ENCODE data around the gene EPHX1. TPM values are rescaled to one million over a fixed set of nuclear protein-coding genes. Genes with fewer than 3 reads are reported as not detected.

The EPHX1 gene
- total and polyA plus RNA-seq, 2 experiments from 2014 or later: 16.6 to 18.2 TPM

DNA sequence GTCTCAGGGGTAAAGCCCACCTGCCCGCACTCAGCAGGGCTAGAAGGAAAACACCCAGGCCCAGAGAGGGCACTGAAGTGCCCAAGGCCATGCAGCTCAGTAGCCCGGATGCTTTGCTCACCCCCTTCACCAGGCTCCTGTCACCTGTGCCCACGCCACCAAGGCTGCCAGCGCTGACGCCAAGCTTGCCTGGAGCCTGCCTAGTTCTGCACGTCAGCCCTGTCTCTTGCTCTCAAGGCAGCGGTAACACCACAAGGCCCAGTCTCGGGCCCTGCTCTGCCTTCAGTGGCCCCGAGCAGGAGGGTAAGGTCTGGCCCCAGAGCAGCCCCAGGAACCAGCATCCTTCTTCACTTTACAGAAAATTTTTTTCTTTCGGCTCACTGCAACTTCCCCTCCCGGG, 64.5 kb downstream of the EPHX1 start:
- no peaks in the 10 kb centered on the region for H3K9me2 ChIP-seq (ENCODE audit: insufficient read depth)
- 0 out of 2 replicates have a peak, but pooled peaks cover 2% of the 10 kb centered on the region for H3K36me3 ChIP-seq (ENCODE audit: low read depth)
- no peaks in the 10 kb centered on the region; the same call in 1 of the 2 replicates for H3K79me2 ChIP-seq (ENCODE audit: insufficient read depth)
- TF ChIP-seq EZH2 (IDR thresholded peaks at IDR 0.05; ENCODE audit: insufficient read depth, poor library complexity, severe bottlenecking) (no peak), EZH2phosphoT487 (IDR thresholded peaks at IDR 0.05; ENCODE audit: insufficient read depth, low read depth) (no peak)
- no peak for DNase-seq
- H3K9ac ChIP-seq: no peak overlapping the region
- no peak overlapping the region for H2AFZ ChIP-seq
- 92 to 94% methylated on average over 11 of the region's 11 CpGs for WGBS, 2 experiments (ENCODE audit: low coverage in 1 of 2, low lambda C conversion rate in 2 of 2, missing lambda C conversion rate in 2 of 2)
- in situ Hi-C loops (cut with MboI): no loop called here
- no peaks in the 10 kb centered on the region for H3K4me1 ChIP-seq (ENCODE audit: insufficient read depth)
- no peak overlapping the region for H3K4me2 ChIP-seq (ENCODE audit: unreplicated experiment)
- H3K27me3 ChIP-seq (replicated peaks; ENCODE audit: insufficient read depth): no peaks in the 10 kb centered on the region
- no peaks in the 10 kb centered on the region; the same call in 1 of the 2 replicates for H4K20me1 ChIP-seq (ENCODE audit: insufficient read depth)
- H3K4me3 ChIP-seq: no peak overlapping the region
- H3K9me3 ChIP-seq (ENCODE audit: low read depth): no peaks in the 10 kb centered on the region
- no peak overlapping the region for H3K27ac ChIP-seq
- H3F3A ChIP-seq (ENCODE audit: insufficient read depth): no peaks in the 10 kb centered on the region

DNA sequence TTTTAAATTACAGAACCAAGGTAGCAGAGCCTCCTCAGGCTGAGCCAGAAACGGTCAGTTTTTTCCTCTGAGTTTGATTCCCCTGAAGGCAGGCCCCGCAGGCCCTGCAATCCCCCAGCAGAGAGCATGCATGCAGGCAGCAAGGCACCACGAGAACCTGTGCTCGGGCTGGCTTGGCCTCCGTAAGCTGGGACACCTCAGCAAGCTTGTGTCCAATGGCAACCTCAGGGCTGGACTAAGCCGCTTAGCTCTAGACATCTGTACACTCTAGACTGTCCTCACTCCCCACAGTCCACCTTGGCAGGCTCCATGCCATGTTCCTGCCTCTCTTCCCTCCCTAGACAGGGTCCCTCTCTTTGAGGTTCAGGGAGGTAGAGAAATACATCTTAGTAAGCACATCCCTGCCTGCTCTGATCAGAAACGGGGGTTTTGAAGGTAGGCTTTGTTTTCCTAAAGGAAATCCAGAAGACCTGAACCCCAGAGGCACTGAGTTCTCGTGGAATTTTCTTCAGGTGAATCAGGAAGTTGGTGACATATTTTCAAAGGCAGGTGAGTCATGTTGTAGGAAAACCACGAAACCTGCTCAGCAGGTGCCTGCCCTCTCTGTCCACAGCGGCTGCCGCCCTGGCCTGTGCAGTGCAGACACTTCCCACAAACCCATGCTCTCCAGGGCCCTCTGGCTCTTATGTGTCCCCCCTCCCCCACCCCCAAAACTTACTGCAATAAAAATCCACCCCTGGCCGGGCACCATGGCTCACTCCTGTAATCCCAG, 65.3 kb downstream of the EPHX1 start:
- TF ChIP-seq EZH2phosphoT487 (IDR thresholded peaks at IDR 0.05; ENCODE audit: insufficient read depth, low read depth) (no peak), EZH2 (IDR thresholded peaks at IDR 0.05; ENCODE audit: insufficient read depth, poor library complexity, severe bottlenecking) (no peak)
- no peak overlapping the region for H3K27ac ChIP-seq
- H3K79me2 ChIP-seq (ENCODE audit: insufficient read depth): peaks cover 3% of the 10 kb centered on the region
- no peak overlapping the region for H3K9ac ChIP-seq
- no peak overlapping the region for H2AFZ ChIP-seq
- 88 to 90% methylated on average over 12 of the region's 12 CpGs for WGBS, 2 experiments (ENCODE audit: low coverage in 1 of 2, low lambda C conversion rate in 2 of 2, missing lambda C conversion rate in 2 of 2)
- 0 out of 2 replicates have a peak, but pooled peaks cover 2% of the 10 kb centered on the region for H3K36me3 ChIP-seq (ENCODE audit: low read depth)
- no peaks in the 10 kb centered on the region for H3K4me1 ChIP-seq (ENCODE audit: insufficient read depth)
- H3K4me2 ChIP-seq (ENCODE audit: unreplicated experiment): no peak overlapping the region
- no peaks in the 10 kb centered on the region for H3K9me2 ChIP-seq (ENCODE audit: insufficient read depth)
- no peaks in the 10 kb centered on the region for H3F3A ChIP-seq (ENCODE audit: insufficient read depth)
- no peaks in the 10 kb centered on the region for H3K27me3 ChIP-seq (replicated peaks; ENCODE audit: insufficient read depth)
- in situ Hi-C loops (cut with MboI): no loop called here
- no peaks in the 10 kb centered on the region for H3K9me3 ChIP-seq (ENCODE audit: low read depth)
- H4K20me1 ChIP-seq (ENCODE audit: insufficient read depth): no peaks in the 10 kb centered on the region; the same call in 1 of the 2 replicates
- H3K4me3 ChIP-seq: no peak overlapping the region
- DNase-seq: no peak

DNA sequence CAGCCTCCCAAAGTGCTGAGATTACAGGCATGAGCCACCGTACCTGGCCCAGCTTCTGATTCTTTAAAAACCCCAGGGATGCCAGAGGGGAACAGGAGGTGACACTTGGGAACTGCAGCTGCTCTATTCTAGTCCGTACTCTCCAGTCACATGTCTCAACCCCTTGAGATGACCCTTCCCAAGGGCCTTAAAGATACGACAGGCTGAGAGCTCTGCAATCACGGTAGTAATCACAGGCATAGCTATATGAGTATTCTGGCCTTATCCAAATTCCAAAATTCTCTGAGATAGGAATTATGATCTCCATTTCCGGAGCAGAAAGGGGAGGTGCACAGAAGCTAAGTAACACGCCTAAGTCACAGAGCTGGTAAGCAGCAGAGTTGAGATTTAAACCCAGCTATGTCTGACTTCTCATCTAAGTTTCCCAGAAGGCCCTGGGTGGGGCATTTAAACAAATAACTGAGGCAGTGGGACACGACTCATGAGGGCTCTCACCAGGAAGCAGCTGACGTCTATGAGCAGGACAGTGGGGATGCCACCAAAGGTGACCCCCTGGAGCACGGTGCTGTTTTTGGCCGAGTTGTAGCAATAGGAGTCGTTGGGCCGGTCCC, 67.1 kb downstream of the EPHX1 start:
- 0 out of 2 replicates have a peak, but pooled peaks cover 2% of the 10 kb centered on the region for H3K36me3 ChIP-seq (ENCODE audit: low read depth)
- 85 to 87% methylated on average over 12 of the region's 12 CpGs for WGBS, 2 experiments (ENCODE audit: low coverage in 1 of 2, low lambda C conversion rate in 2 of 2, missing lambda C conversion rate in 2 of 2)
- no peaks in the 10 kb centered on the region for H3K9me3 ChIP-seq (ENCODE audit: low read depth)
- no peaks in the 10 kb centered on the region for H3K27me3 ChIP-seq (replicated peaks; ENCODE audit: insufficient read depth)
- no peak overlapping the region for H3K4me3 ChIP-seq
- no peak for DNase-seq
- H3K9me2 ChIP-seq (ENCODE audit: insufficient read depth): no peaks in the 10 kb centered on the region
- no peak for TF ChIP-seq EZH2phosphoT487 (IDR thresholded peaks at IDR 0.05; ENCODE audit: insufficient read depth, low read depth)
- TF ChIP-seq EZH2 (IDR thresholded peaks at IDR 0.05; ENCODE audit: insufficient read depth, poor library complexity, severe bottlenecking): no peak
- H3F3A ChIP-seq (ENCODE audit: insufficient read depth): peaks cover 4% of the 10 kb centered on the region; the same call in 1 of the 2 replicates
- no peak overlapping the region for H3K4me2 ChIP-seq (ENCODE audit: unreplicated experiment)
- H4K20me1 ChIP-seq (ENCODE audit: insufficient read depth): no peaks in the 10 kb centered on the region; the same call in 1 of the 2 replicates
- peaks cover 18% of the 10 kb centered on the region for H3K79me2 ChIP-seq (ENCODE audit: insufficient read depth)
- no peak overlapping the region for H3K27ac ChIP-seq
- no peak overlapping the region for H3K9ac ChIP-seq
- peaks cover 9% of the 10 kb centered on the region; the same call in 1 of the 2 replicates for H3K4me1 ChIP-seq (ENCODE audit: insufficient read depth)
- in situ Hi-C loops (cut with MboI): no loop called here
- no peak overlapping the region for H2AFZ ChIP-seq

DNA sequence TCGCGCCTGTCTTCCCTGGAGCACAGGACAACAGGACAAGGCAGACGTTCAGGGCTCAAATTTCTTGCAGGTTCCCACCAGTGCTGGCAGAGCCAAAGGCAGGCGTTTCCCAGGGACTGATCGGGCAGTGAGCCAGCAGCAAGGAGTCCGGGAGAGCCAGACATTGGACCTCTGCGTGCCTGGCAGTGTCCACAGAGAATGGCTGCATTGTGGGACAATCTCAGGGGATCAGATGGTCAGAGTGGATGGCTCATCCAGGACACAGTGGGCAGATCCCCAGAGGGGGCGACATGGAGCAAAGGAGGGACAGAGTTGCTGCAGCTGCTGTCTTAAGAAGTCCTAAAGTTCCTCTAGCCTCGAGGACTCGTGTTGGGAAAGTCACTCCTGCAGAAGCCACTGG, 67.7 kb downstream of the EPHX1 start:
- DNase-seq: peak; percentile 69
- 0 out of 2 replicates have a peak, but pooled peaks cover 2% of the 10 kb centered on the region for H3K36me3 ChIP-seq (ENCODE audit: low read depth)
- peaks cover 9% of the 10 kb centered on the region; the same call in 1 of the 2 replicates for H3K4me1 ChIP-seq (ENCODE audit: insufficient read depth)
- H3K9me3 ChIP-seq (ENCODE audit: low read depth): no peaks in the 10 kb centered on the region
- 23 to 31% methylated on average over 10 of the region's 10 CpGs for WGBS, 2 experiments (ENCODE audit: low coverage in 1 of 2, low lambda C conversion rate in 2 of 2, missing lambda C conversion rate in 2 of 2)
- no peaks in the 10 kb centered on the region; the same call in 1 of the 2 replicates for H4K20me1 ChIP-seq (ENCODE audit: insufficient read depth)
- H3K79me2 ChIP-seq (ENCODE audit: insufficient read depth): peaks cover 18% of the 10 kb centered on the region
- no peak overlapping the region for H3K4me2 ChIP-seq (ENCODE audit: unreplicated experiment)
- in situ Hi-C loops (cut with MboI): no loop called here
- peaks cover 4% of the 10 kb centered on the region; the same call in 1 of the 2 replicates for H3F3A ChIP-seq (ENCODE audit: insufficient read depth)
- no peak overlapping the region for H2AFZ ChIP-seq
- TF ChIP-seq EZH2phosphoT487 (IDR thresholded peaks at IDR 0.05; ENCODE audit: insufficient read depth, low read depth) (no peak), EZH2 (IDR thresholded peaks at IDR 0.05; ENCODE audit: insufficient read depth, poor library complexity, severe bottlenecking) (no peak)
- no peak overlapping the region for H3K9ac ChIP-seq
- H3K9me2 ChIP-seq (ENCODE audit: insufficient read depth): no peaks in the 10 kb centered on the region
- no peak overlapping the region for H3K4me3 ChIP-seq
- H3K27me3 ChIP-seq (replicated peaks; ENCODE audit: insufficient read depth): no peaks in the 10 kb centered on the region
- no peak overlapping the region for H3K27ac ChIP-seq
